Parathyroid adenoma (tissue), 2 donors: Measurements from ENCODE around the gene LMO4.

Experiments used
- H2AFZ ChIP-seq: fragments of 300-600 bp; sonication (generic); one replicate; pipeline ENCODE4 v1.7.0; 2017; ENCODE audit warnings: antibody characterized with exemption, mild to moderate bottlenecking
- H3K27ac ChIP-seq: fragments of 300-600 bp; sonication (generic); one replicate; pipeline ENCODE4 v1.7.0; 2017
- H3K27me3 ChIP-seq: fragments of 300-600 bp; sonication (generic); one replicate; pipeline ENCODE4 v1.7.0; 2017; ENCODE audit warnings: low read length; ENCODE audit not compliant: control insufficient read depth, insufficient read depth
- H3K36me3 ChIP-seq: fragments of 300-600 bp; sonication (generic); one replicate; pipeline ENCODE4 v1.7.0; 2017; ENCODE audit warnings: low read length; ENCODE audit not compliant: control insufficient read depth, insufficient read depth
- H3K4me1 ChIP-seq: fragments of 300-600 bp; sonication (generic); one replicate; pipeline ENCODE4 v1.7.0; 2017; ENCODE audit warnings: control low read depth
- H3K4me2 ChIP-seq: fragments of 300-600 bp; sonication (generic); one replicate; pipeline ENCODE4 v1.7.0; 2017; ENCODE audit warnings: low read length
- H3K4me3 ChIP-seq: fragments of 300-600 bp; sonication (generic); one replicate; pipeline ENCODE4 v1.7.0; 2017; ENCODE audit warnings: low read depth, low read length
- H3K79me2 ChIP-seq: fragments of 300-600 bp; sonication (generic); one replicate; pipeline ENCODE4 v1.7.0; 2017; ENCODE audit warnings: control low read depth
- H3K9ac ChIP-seq: fragments of 300-600 bp; sonication (generic); one replicate; pipeline ENCODE4 v1.7.0; 2017; ENCODE audit warnings: mild to moderate bottlenecking
- H3K9me3 ChIP-seq: fragments of 300-600 bp; sonication (generic); one replicate; pipeline ENCODE4 v1.7.0; 2017; ENCODE audit warnings: low read length; ENCODE audit not compliant: control insufficient read depth
- TF ChIP-seq, protein P1 (sequence below): fragments of 300-600 bp; sonication (generic); IDR thresholded peaks from one replicate; pipeline ENCODE4 v1.7.0; 2017; ENCODE audit warnings: antibody characterized with exemption, mild to moderate bottlenecking
- donor health status: primary hyperparathyroidism.

Gene LMO4

DNA sequence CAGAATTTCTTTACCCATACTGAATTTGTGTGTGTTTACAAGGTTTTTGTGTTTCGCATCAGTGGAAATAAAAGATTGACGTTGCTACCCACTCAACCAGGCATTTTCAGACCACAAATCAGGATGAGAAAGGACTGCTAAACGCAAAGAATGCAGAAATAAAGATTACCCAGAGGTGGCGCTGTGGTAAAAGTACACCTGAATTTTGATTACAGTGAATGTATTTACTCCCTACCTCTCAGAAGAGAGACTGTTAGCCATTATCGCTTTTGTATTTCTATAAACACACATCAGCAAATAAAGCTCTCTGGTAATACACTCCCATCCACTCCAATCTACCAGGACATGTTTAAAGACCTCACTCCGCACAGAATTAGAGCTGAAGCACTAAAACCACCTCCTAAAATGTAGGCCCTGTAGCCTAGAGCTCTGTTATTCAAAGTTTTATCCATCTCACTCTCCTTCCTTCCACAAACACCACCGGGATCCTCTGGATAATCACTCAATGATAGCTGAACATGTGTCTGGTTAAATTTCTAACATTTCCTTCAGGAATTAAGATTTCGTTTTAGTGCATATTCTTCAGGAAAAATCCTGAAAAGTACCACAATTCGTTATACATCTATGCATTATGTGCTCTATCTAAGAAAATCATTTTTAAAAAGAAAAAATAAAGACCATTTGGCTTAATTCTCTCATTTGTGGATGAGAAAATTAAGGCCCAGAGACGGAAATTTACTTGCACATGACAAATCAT is 2.5 kb upstream of the LMO4 start:
- H3K4me2 ChIP-seq, result no peak overlapping the region
- H3K9ac ChIP-seq, result no peak overlapping the region
- no peaks in the 10 kb centered on the region for H3K79me2 ChIP-seq
- peak overlapping the region; percentile 33 for H3K4me3 ChIP-seq
- H3K4me1 ChIP-seq, result no peaks in the 10 kb centered on the region
- H3K27ac ChIP-seq, result no peak overlapping the region
- no peaks in the 10 kb centered on the region for H3K36me3 ChIP-seq
- H3K9me3 ChIP-seq, result no peaks in the 10 kb centered on the region
- H3K27me3 ChIP-seq, result no peaks in the 10 kb centered on the region
- H2AFZ ChIP-seq, result peak overlapping the region; percentile 45
- TF ChIP-seq, protein P1, sequence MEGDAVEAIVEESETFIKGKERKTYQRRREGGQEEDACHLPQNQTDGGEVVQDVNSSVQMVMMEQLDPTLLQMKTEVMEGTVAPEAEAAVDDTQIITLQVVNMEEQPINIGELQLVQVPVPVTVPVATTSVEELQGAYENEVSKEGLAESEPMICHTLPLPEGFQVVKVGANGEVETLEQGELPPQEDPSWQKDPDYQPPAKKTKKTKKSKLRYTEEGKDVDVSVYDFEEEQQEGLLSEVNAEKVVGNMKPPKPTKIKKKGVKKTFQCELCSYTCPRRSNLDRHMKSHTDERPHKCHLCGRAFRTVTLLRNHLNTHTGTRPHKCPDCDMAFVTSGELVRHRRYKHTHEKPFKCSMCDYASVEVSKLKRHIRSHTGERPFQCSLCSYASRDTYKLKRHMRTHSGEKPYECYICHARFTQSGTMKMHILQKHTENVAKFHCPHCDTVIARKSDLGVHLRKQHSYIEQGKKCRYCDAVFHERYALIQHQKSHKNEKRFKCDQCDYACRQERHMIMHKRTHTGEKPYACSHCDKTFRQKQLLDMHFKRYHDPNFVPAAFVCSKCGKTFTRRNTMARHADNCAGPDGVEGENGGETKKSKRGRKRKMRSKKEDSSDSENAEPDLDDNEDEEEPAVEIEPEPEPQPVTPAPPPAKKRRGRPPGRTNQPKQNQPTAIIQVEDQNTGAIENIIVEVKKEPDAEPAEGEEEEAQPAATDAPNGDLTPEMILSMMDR, result peak; percentile 54

DNA sequence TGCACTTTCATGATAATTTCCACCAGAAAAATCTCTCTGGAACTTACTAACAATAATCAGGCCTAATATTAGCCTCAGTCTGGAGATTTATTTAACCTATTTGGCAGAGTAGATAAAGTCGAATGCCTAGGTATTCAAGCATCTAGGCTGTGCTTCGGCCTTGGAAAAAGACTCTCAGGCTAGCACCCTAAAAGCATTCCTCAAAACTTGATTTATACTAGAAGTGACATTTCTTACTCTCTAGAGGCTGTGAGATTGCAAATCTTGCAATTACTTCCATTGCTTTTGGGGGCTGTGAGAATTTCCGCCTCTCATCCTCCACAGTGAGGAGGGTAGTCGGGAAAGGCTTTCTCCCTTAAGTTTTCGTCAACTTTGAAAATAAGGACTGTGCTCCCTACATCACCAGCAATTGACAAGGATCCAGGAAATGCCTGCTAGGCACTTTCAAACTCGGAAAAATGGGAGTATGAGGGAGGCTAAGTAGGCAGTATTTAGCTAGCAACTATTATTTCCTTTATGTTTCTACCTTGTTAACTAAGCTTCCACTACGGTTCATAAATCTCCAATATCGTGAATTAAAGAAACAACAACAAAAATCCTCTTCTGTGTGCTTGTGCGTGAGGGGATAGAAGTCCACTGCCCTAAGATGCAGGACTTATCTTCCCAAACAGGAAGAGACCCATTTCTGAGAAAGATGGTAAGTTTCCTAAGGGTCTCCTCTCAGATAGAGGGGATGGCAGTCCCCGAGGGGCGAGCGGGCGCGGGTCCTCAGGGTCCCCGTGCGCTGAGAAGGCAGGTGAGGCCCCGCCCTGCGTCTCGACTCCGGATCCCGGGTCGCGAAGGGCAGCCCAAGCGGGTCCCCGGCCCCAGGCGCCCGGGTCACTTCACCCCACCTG is 1.1 kb upstream of the LMO4 start:
- peak overlapping the region; percentile 97 for H2AFZ ChIP-seq
- no peaks in the 10 kb centered on the region for H3K79me2 ChIP-seq
- H3K9me3 ChIP-seq, result no peaks in the 10 kb centered on the region
- H3K27me3 ChIP-seq, result no peaks in the 10 kb centered on the region
- H3K9ac ChIP-seq, result peak overlapping the region; percentile 87
- H3K4me1 ChIP-seq, result no peaks in the 10 kb centered on the region
- H3K4me2 ChIP-seq, result peak overlapping the region; percentile 97
- TF ChIP-seq, protein P1, result no peak
- H3K36me3 ChIP-seq, result no peaks in the 10 kb centered on the region
- H3K4me3 ChIP-seq, result peak overlapping the region; percentile 96
- H3K27ac ChIP-seq, result peak overlapping the region; percentile 90

DNA sequence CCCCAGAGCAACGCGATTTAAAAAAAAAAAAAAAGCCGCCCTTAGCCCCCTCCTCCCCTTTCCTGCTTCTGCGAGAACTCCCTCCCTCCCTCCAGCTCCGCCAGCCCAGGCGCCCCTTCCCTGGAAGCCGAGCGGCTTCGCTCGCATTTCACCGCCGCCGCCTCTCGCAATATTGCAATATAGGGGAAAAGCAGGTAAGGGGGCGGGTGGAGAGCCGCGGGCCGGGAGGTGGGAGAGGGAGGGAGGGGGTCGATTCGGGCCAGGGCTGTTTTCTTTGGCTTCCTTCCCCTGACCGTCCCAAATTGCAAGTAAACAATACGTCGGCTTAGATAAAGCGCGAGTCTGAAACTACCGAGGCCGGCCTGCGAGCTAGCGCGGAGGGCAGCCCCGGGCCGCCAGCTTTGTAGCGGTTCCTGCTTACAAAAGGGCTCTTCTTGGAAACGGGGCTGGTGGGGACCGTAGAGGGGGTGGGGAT is 408 bp downstream of the LMO4 start:
- Histone ChIP-seq H3K4me2 (peak overlapping the region; percentile 74), H3K9ac (peak overlapping the region; percentile 67), H3K36me3 (no peaks in the 10 kb centered on the region), H2AFZ (peak overlapping the region; percentile 77), H3K27ac (peak overlapping the region; percentile 87), H3K79me2 (no peaks in the 10 kb centered on the region), H3K4me3 (peak overlapping the region; percentile 77), H3K27me3 (no peaks in the 10 kb centered on the region), H3K4me1 (no peaks in the 10 kb centered on the region), H3K9me3 (no peaks in the 10 kb centered on the region)
- TF ChIP-seq, protein P1, result no peak

DNA sequence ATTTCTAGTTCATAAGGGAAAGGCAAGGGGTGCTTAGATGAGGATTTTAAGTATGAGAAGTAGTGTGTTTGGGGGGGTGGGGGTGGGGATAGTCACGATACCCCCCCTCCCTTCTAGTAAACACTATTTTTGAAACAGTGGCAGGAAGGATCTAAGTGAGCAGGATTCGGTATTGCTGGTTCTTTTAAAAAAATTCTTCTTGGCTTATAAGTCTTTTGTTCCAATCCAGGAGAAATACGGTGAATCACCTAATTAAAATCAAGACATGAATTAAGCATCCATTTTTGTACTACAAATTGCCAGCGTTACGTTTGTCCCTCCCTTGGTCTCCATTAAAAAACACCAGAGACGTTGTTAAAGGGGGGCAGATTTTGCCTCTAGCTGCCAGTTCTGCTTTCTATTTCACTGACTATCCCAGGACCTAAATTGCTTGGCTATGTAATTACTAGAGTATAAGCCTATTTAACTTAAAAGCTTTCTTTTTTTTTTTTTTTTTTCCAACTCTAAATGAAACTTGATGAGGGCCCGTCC is 911 bp downstream of the LMO4 start:
- H3K4me1 ChIP-seq, result no peaks in the 10 kb centered on the region
- H3K4me2 ChIP-seq, result peak overlapping the region; percentile 74
- H3K9ac ChIP-seq, result no peak overlapping the region
- peak overlapping the region; percentile 87 for H3K27ac ChIP-seq
- H3K36me3 ChIP-seq, result no peaks in the 10 kb centered on the region
- no peaks in the 10 kb centered on the region for H3K9me3 ChIP-seq
- H3K79me2 ChIP-seq, result no peaks in the 10 kb centered on the region
- H2AFZ ChIP-seq, result peak overlapping the region; percentile 77
- TF ChIP-seq, protein P1, result no peak
- no peaks in the 10 kb centered on the region for H3K27me3 ChIP-seq
- H3K4me3 ChIP-seq, result peak overlapping the region; percentile 77
